HG02840 (cell line): Measurements from ENCODE around the gene CORIN.
"Not testable (repeated sequence)": the region's sequence is repeated elsewhere in the genome, so short reads cannot be mapped to it uniquely, and the experiment has no call there.

Source experiments
- ATAC-seq: cut with Tn5 transposase; IDR thresholded peaks from one replicate; pipeline ENCODE4 v1.9.1; 2021; ENCODE audit warnings: mild to moderate bottlenecking, moderate library complexity, moderate number of reproducible peaks; ENCODE audit not compliant: unreplicated experiment, low FRiP score

Gene CORIN

GRCh38 chr4:47577779-47578553 is 259.9 kb downstream of the CORIN start:
- ATAC-seq, result no peak

- ATAC-seq, result no peak
Measured at GRCh38 chr4:47572981-47573380, 264.9 kb downstream of the CORIN start.

GRCh38 chr4:47570816-47571215 is 267.1 kb downstream of the CORIN start:
- ATAC-seq, result no peak

- no peak for ATAC-seq
Measured at GRCh38 chr4:47567511-47567910, 270.4 kb downstream of the CORIN start.

- no peak for ATAC-seq
Measured at GRCh38 chr4:47566969-47567368, 270.9 kb downstream of the CORIN start.

- ATAC-seq, result no peak
Measured at GRCh38 chr4:47566566-47566965, 271.3 kb downstream of the CORIN start.

- ATAC-seq, result no peak
Measured at GRCh38 chr4:47562297-47562696, 275.6 kb downstream of the CORIN start.

- no peak for ATAC-seq
Measured at GRCh38 chr4:47561331-47561730, 276.5 kb downstream of the CORIN start.

GRCh38 chr4:47560682-47561081 is 277.2 kb downstream of the CORIN start:
- ATAC-seq, result no peak

GRCh38 chr4:47557255-47557654 is 280.6 kb downstream of the CORIN start:
- ATAC-seq, result no peak

GRCh38 chr4:47555920-47556319 is 281.9 kb downstream of the CORIN start:
- not testable (repeated sequence) for ATAC-seq

GRCh38 chr4:47553329-47554125 is 284.3 kb downstream of the CORIN start:
- ATAC-seq, result no peak

GRCh38 chr4:47551682-47552081 is 286.2 kb downstream of the CORIN start:
- ATAC-seq, result no peak

GRCh38 chr4:47550899-47551548 is 286.8 kb downstream of the CORIN start:
- ATAC-seq, result no peak

- ATAC-seq, result not testable (repeated sequence)
Measured at GRCh38 chr4:47550357-47550756, 287.5 kb downstream of the CORIN start.
